ENCODE measurements around the gene ACOD1.

Gene ACOD1

DNA sequence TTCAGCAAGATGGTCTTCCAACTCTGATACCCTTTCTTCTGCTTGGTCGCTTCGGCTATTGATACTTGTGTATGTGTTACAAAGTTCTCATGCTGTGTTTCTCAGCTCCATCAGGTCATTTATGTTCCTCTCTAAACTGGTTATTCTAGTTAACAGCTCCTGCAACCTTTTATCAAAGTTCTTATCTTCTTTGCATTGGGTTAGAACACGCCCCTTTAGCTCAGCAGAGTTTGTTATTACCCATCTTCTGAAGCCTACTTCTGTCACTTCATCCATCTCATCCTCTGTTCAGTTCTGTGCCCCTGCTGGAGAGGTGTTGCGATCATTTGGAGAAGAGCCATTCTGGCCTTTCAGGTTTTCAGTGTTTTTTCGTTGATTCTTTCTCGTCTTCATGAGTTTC lies 18.7 kb downstream of the ACOD1 start:
- no peaks in the 10 kb centered on the region for H3K36me3 Mint-ChIP-seq (ENCODE audit: low read depth)
- H3K27me3 Mint-ChIP-seq (ENCODE audit: low read depth) = no peaks in the 10 kb centered on the region
- H3K27ac Mint-ChIP-seq = peak overlapping the region in 2 of 3 experiments; percentile 95 to 96
- no peak for TF ChIP-seq CTCF (IDR thresholded peaks at IDR 0.05; ENCODE audit: unreplicated experiment in 3 of 3)
- H3K9me3 Mint-ChIP-seq = peaks cover 7% of the 10 kb centered on the region
- peaks cover 45% of the 10 kb centered on the region for H3K4me1 Mint-ChIP-seq
- no peak overlapping the region for H3K4me3 Mint-ChIP-seq

GRCh38 chr13:76968041-76968440 lies 19.7 kb downstream of the ACOD1 start:
- no peak overlapping the region for H3K4me3 Mint-ChIP-seq
- H3K36me3 Mint-ChIP-seq (ENCODE audit: low read depth) = no peaks in the 10 kb centered on the region
- peak overlapping the region in 1 of 3 experiments; percentile 95 for H3K27ac Mint-ChIP-seq
- no peak for TF ChIP-seq CTCF (IDR thresholded peaks at IDR 0.05; ENCODE audit: unreplicated experiment in 3 of 3)
- H3K9me3 Mint-ChIP-seq = no peaks in the 10 kb centered on the region
- no peaks in the 10 kb centered on the region for H3K27me3 Mint-ChIP-seq (ENCODE audit: low read depth)
- H3K4me1 Mint-ChIP-seq = peaks cover 50% of the 10 kb centered on the region

GRCh38 chr13:76969488-76970365 lies 21.4 kb downstream of the ACOD1 start:
- Mint-ChIP-seq H3K4me3 (no peak overlapping the region), H3K36me3 (ENCODE audit: low read depth) (no peaks in the 10 kb centered on the region), H3K27ac (no peak overlapping the region), H3K9me3 (no peaks in the 10 kb centered on the region), H3K27me3 (ENCODE audit: low read depth) (peaks cover 6% of the 10 kb centered on the region), H3K4me1 (peaks cover 47% of the 10 kb centered on the region)
- no peak for TF ChIP-seq CTCF (IDR thresholded peaks at IDR 0.05; ENCODE audit: unreplicated experiment in 3 of 3)

GRCh38 chr13:76971215-76971614 lies 22.9 kb downstream of the ACOD1 start:
- Mint-ChIP-seq H3K27me3 (ENCODE audit: low read depth) (peaks cover 7% of the 10 kb centered on the region), H3K27ac (no peak overlapping the region), H3K4me3 (no peak overlapping the region), H3K36me3 (ENCODE audit: low read depth) (no peaks in the 10 kb centered on the region), H3K9me3 (no peaks in the 10 kb centered on the region), H3K4me1 (peaks cover 35% of the 10 kb centered on the region)
- no peak for TF ChIP-seq CTCF (IDR thresholded peaks at IDR 0.05; ENCODE audit: unreplicated experiment in 3 of 3)

DNA sequence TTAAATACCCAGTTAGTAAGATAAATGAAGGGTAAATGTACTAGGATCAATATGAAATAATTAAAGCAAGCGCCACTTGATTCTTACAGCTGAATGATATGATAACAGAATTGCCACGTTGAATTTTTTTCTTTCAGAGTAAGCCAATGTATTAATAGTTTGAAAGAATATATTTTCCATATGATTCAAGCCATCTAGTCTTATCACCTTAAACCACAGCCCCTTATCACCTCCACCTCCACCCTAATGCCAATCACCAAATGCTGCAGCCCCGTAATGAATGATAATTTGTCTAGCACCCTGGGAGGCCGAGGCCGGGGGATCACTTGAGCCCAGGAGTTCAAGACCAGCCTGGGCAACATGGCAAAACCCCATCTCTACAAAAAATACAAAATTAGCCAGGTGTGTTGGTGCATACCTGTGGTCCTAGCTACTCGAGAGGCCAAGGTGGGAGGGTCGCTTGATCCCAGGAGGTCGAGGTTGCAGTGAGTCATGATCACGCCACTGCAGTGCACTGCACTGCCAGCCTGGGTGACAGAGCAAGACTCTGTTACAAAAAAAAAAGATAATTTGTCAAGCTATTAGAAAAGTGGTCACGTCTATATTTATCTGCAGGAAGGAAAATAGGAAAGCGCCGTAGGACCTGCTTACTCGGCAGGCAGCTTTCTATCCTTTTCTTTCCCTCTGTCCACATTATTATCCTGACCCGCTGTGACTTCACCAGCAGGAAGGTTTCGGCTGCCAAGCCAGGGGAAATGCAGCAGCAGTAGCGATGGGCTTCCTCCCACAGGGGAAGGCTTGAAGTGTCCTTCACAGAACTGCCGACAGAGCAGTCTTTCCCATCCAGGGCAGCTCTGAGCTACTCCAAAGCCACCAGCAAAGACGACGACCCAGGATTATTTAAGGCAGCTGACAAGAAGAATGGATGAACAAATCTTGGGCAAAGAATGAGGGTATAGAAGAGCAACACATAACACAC lies 23.8 kb downstream of the ACOD1 start:
- Mint-ChIP-seq H3K4me3 (no peak overlapping the region), H3K27me3 (ENCODE audit: low read depth) (peaks cover 10% of the 10 kb centered on the region), H3K36me3 (ENCODE audit: low read depth) (no peaks in the 10 kb centered on the region), H3K4me1 (peaks cover 32% of the 10 kb centered on the region), H3K27ac (no peak overlapping the region), H3K9me3 (no peaks in the 10 kb centered on the region)
- TF ChIP-seq CTCF (IDR thresholded peaks at IDR 0.05; ENCODE audit: unreplicated experiment in 3 of 3) = no peak

Measured in nephron (organoid).